H1 (cell line): ENCODE measurements around the gene DOLK.

Source experiments
- CHD2 ChIP-seq: IDR thresholded peaks from 2 replicates; pipeline ENCODE4 v1.6.1; 2012; ENCODE audit warnings: low read length, improper control_type of control experiment
- CTCF ChIP-seq, 3 experiments: IDR thresholded peaks; 1 replicate in 2 of 3; 2 replicates in 1 of 3; pipeline versions ENCODE4 v1.5.1 to v1.6.1; 2011; ENCODE audit warnings: low read length in 3 of 3, mild to moderate bottlenecking in 3 of 3, inconsistent platforms in 2 of 3, low read depth in 1 of 3, moderate library complexity in 1 of 3; ENCODE audit not compliant: insufficient read depth in 1 of 3; ENCODE audit errors: control extremely low read depth in 1 of 3
- EP300 ChIP-seq, 2 experiments: IDR thresholded peaks; 1 replicate in 1 of 2; 2 replicates in 1 of 2; pipeline ENCODE4 v1.6.1; 2011 to 2012; ENCODE audit warnings: low read depth in 2 of 2, low read length in 2 of 2, mild to moderate bottlenecking in 2 of 2, borderline replicate concordance in 1 of 2, inconsistent platforms in 1 of 2, moderate library complexity in 1 of 2
- KDM4A ChIP-seq: IDR thresholded peaks from one replicate; pipeline ENCODE4 v1.7.1; 2012; ENCODE audit warnings: low read depth, mild to moderate bottlenecking, moderate library complexity, low read length, inconsistent platforms; ENCODE audit not compliant: severe bottlenecking
- USF2 ChIP-seq: IDR thresholded peaks from 2 replicates; pipeline ENCODE4 v1.6.1; 2011; ENCODE audit warnings: low read length, improper control_type of control experiment
- YY1 ChIP-seq: IDR thresholded peaks from 2 replicates; pipeline ENCODE4 v1.6.1; 2011; ENCODE audit warnings: low read depth, mild to moderate bottlenecking, low read length

- TF ChIP-seq USF2 (no peak), CTCF (IDR thresholded peaks at IDR 0.05; ENCODE audit: control extremely low read depth in 1 of 3, insufficient read depth in 1 of 3, low read depth in 1 of 3, low read length in 3 of 3) (no peak), CHD2 (no peak), EP300 (IDR thresholded peaks at IDR 0.05; ENCODE audit: borderline replicate concordance in 1 of 2, low read depth in 2 of 2, low read length in 2 of 2) (no peak), YY1 (no peak), KDM4A (no peak)
Measured at GRCh38 chr9:128923493-128923883, 23.9 kb downstream of the DOLK start.
